CD4-positive, alpha-beta T cell treated with Interleukin-6 for 4 hours (primary cell): ENCODE data around the gene CALD1.
"Not testable (repeated sequence)": the region's sequence is repeated elsewhere in the genome, so short reads cannot be mapped to it uniquely, and the experiment has no call there.

Experiments used
- DNase-seq: peaks from one replicate; pipeline ENCODE4 v3.0.0-alpha.2; 2020; ENCODE audit warnings: mixed read lengths

CALD1 gene

GRCh38 chr7:134962270-134962780 is 182.9 kb downstream of the CALD1 start:
- no peak for DNase-seq

GRCh38 chr7:134963036-134963435 is 183.6 kb downstream of the CALD1 start:
- DNase-seq: no peak

GRCh38 chr7:134966691-134967090 is 187.3 kb downstream of the CALD1 start:
- DNase-seq: no peak

GRCh38 chr7:134968110-134968509 is 188.7 kb downstream of the CALD1 start:
- no peak for DNase-seq

- not testable (repeated sequence) for DNase-seq
Measured at GRCh38 chr7:134981645-134982044, 202.2 kb downstream of the CALD1 start.

GRCh38 chr7:134985894-134986362 is 206.5 kb downstream of the CALD1 start:
- no peak for DNase-seq

- peak; percentile 89 for DNase-seq
Measured at GRCh38 chr7:134986363-134987251, 207.2 kb downstream of the CALD1 start, which contains the start of gene AGBL3. Gene AGBL3, plus strand, starts transcription at chr7:134986508. Its CDS starts 1,426 bp downstream, at chr7:134987934.

GRCh38 chr7:134988161-134988560 is 208.7 kb downstream of the CALD1 start:
- DNase-seq: no peak

- DNase-seq: no peak
Measured at GRCh38 chr7:134991469-134992339, 212.3 kb downstream of the CALD1 start.

GRCh38 chr7:134992626-134993179 is 213.3 kb downstream of the CALD1 start:
- DNase-seq: no peak

GRCh38 chr7:134993877-134994456 is 214.5 kb downstream of the CALD1 start:
- no peak for DNase-seq

- no peak for DNase-seq
Measured at GRCh38 chr7:134995239-134996096, 216.0 kb downstream of the CALD1 start.

GRCh38 chr7:134996097-134996550 is 216.7 kb downstream of the CALD1 start:
- DNase-seq: no peak

GRCh38 chr7:134997214-134997885 is 217.9 kb downstream of the CALD1 start:
- no peak for DNase-seq

GRCh38 chr7:134999136-134999535 is 219.7 kb downstream of the CALD1 start:
- no peak for DNase-seq

- no peak for DNase-seq
Measured at GRCh38 chr7:135001390-135002165, 222.1 kb downstream of the CALD1 start.

- DNase-seq: no peak
Measured at GRCh38 chr7:135012229-135012628, 232.8 kb downstream of the CALD1 start.
